ENCODE results near the gene SLF1.

The SLF1 gene

DNA sequence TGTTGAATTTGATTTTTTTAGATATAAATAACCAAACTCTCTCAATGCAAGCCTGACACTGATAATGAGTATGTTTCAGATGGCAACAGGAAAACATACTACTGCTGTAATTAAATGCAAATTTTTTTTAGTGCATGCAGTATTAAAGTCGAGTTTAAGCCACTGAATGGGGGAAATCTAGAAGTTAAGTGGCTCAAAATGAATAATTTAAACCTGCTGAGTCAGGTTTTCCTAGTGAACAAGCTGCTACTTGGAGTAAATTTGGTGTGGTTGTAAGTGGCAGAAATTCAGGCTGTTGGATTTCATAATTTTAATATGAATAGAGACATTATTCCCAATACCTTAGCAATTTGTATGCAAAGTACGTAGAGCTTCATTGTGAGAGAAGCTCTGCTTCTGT, 121.8 kb downstream of the SLF1 start:
- no peak overlapping the region for H3K4me3 ChIP-seq (ENCODE audit: low read length)

DNA sequence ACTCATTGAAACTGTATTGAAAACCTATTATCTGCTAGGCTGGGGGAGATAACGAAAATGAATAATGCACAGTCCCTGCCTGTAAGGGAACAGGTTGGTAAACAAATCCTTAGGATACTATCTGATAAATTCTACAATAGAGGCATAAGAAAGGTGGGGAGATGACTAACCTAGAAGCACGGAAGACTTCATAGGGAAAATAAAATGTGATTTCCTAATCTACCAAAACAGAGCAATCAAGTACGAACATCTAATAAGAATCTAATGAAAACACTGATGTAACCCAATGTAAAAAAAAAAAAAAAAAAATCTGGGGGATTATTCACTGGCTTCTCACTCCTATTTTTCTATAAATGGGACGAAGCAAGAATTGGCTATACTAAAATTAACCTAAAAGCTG, 124.4 kb downstream of the SLF1 start:
- H3K9me3 ChIP-seq (ENCODE audit: control insufficient read depth, insufficient read depth, low read length), result no peaks in the 10 kb centered on the region
- H3K36me3 ChIP-seq (ENCODE audit: control insufficient read depth, low read length), result no peaks in the 10 kb centered on the region
- no peaks in the 10 kb centered on the region for H3K9me2 ChIP-seq (replicated peaks; ENCODE audit: control insufficient read depth, low read length)
- H3K27me3 ChIP-seq (ENCODE audit: control insufficient read depth, low read length), result no peaks in the 10 kb centered on the region
- H4K20me1 ChIP-seq (ENCODE audit: control insufficient read depth, insufficient read depth, low read depth, low read length), result no peaks in the 10 kb centered on the region
- TF ChIP-seq, protein P1, sequence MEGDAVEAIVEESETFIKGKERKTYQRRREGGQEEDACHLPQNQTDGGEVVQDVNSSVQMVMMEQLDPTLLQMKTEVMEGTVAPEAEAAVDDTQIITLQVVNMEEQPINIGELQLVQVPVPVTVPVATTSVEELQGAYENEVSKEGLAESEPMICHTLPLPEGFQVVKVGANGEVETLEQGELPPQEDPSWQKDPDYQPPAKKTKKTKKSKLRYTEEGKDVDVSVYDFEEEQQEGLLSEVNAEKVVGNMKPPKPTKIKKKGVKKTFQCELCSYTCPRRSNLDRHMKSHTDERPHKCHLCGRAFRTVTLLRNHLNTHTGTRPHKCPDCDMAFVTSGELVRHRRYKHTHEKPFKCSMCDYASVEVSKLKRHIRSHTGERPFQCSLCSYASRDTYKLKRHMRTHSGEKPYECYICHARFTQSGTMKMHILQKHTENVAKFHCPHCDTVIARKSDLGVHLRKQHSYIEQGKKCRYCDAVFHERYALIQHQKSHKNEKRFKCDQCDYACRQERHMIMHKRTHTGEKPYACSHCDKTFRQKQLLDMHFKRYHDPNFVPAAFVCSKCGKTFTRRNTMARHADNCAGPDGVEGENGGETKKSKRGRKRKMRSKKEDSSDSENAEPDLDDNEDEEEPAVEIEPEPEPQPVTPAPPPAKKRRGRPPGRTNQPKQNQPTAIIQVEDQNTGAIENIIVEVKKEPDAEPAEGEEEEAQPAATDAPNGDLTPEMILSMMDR (IDR thresholded peaks at IDR 0.05; ENCODE audit: low read depth, low read length, poor library complexity, severe bottlenecking), result no peak
- no peak for TF ChIP-seq EZH2phosphoT487 (IDR thresholded peaks at IDR 0.05; ENCODE audit: borderline replicate concordance, low read length)
- H3K4me2 ChIP-seq (ENCODE audit: low read length), result no peak overlapping the region
- H3K4me3 ChIP-seq (ENCODE audit: low read length), result no peak overlapping the region
- no peaks in the 10 kb centered on the region for H3K79me2 ChIP-seq (ENCODE audit: control insufficient read depth, low read length)
- H3K4me1 ChIP-seq (ENCODE audit: control insufficient read depth, low read length), result peaks cover 27% of the 10 kb centered on the region
- H3K27ac ChIP-seq (ENCODE audit: low read depth, low read length), result no peak overlapping the region
- no peaks in the 10 kb centered on the region for H3F3A ChIP-seq (ENCODE audit: control insufficient read depth, insufficient read depth)

More for the DNA sequence above, 121.8 kb downstream of the SLF1 start:
- no peaks in the 10 kb centered on the region for H4K20me1 ChIP-seq (ENCODE audit: control insufficient read depth, insufficient read depth, low read depth, low read length)
- no peaks in the 10 kb centered on the region for H3F3A ChIP-seq (ENCODE audit: control insufficient read depth, insufficient read depth)
- H3K4me2 ChIP-seq (ENCODE audit: low read length), result no peak overlapping the region
- no peaks in the 10 kb centered on the region for H3K9me3 ChIP-seq (ENCODE audit: control insufficient read depth, insufficient read depth, low read length)
- H3K9me2 ChIP-seq (replicated peaks; ENCODE audit: control insufficient read depth, low read length), result no peaks in the 10 kb centered on the region
- no peaks in the 10 kb centered on the region for H3K79me2 ChIP-seq (ENCODE audit: control insufficient read depth, low read length)
- H3K27ac ChIP-seq (ENCODE audit: low read depth, low read length), result no peak overlapping the region
- peaks cover 5% of the 10 kb centered on the region; the same call in 1 of the 2 replicates for H3K4me1 ChIP-seq (ENCODE audit: control insufficient read depth, low read length)
- no peaks in the 10 kb centered on the region for H3K36me3 ChIP-seq (ENCODE audit: control insufficient read depth, low read length)
- no peaks in the 10 kb centered on the region for H3K27me3 ChIP-seq (ENCODE audit: control insufficient read depth, low read length)
- TF ChIP-seq, protein P1 (IDR thresholded peaks at IDR 0.05; ENCODE audit: low read depth, low read length, poor library complexity, severe bottlenecking), result no peak
- TF ChIP-seq EZH2phosphoT487 (IDR thresholded peaks at IDR 0.05; ENCODE audit: borderline replicate concordance, low read length), result no peak

DNA sequence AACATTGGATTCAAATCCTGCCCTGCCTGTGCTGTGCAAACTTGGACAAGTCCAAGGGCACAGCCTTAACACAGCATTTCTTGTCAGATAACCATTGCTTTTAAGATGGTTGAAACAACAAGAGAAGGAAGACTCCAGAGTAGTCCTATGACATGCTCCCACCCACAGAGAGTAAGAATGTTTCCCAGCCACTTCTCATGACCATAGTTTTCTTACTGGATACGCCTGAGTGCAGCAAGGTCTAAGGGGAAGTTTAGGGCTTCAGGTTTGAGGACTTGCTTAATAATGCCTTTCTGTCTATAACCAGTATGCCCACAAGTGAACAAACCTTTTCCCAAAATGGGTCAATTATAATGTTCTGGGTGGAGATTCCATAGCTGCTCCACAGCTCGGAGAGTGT, 126.4 kb downstream of the SLF1 start:
- H3K9me3 ChIP-seq (ENCODE audit: control insufficient read depth, insufficient read depth, low read length), result no peaks in the 10 kb centered on the region
- H3K36me3 ChIP-seq (ENCODE audit: control insufficient read depth, low read length), result no peaks in the 10 kb centered on the region
- TF ChIP-seq, protein P1 (IDR thresholded peaks at IDR 0.05; ENCODE audit: low read depth, low read length, poor library complexity, severe bottlenecking), result no peak
- no peaks in the 10 kb centered on the region for H3K27me3 ChIP-seq (ENCODE audit: control insufficient read depth, low read length)
- H3F3A ChIP-seq (ENCODE audit: control insufficient read depth, insufficient read depth), result no peaks in the 10 kb centered on the region
- no peak overlapping the region for H3K27ac ChIP-seq (ENCODE audit: low read depth, low read length)
- peaks cover 39% of the 10 kb centered on the region for H3K4me1 ChIP-seq (ENCODE audit: control insufficient read depth, low read length)
- no peak overlapping the region for H3K4me2 ChIP-seq (ENCODE audit: low read length)
- no peaks in the 10 kb centered on the region for H3K79me2 ChIP-seq (ENCODE audit: control insufficient read depth, low read length)
- H4K20me1 ChIP-seq (ENCODE audit: control insufficient read depth, insufficient read depth, low read depth, low read length), result no peaks in the 10 kb centered on the region
- H3K4me3 ChIP-seq (ENCODE audit: low read length), result no peak overlapping the region
- H3K9me2 ChIP-seq (replicated peaks; ENCODE audit: control insufficient read depth, low read length), result no peaks in the 10 kb centered on the region

Measured in DOHH2 (cell line).